ENCODE data around the gene DDAH1. TPM values are rescaled to one million over a fixed set of nuclear protein-coding genes. Genes with fewer than 3 reads are reported as not detected.

DDAH1 gene
- polyA plus RNA-seq, 1 donor: 52.8 TPM

DNA sequence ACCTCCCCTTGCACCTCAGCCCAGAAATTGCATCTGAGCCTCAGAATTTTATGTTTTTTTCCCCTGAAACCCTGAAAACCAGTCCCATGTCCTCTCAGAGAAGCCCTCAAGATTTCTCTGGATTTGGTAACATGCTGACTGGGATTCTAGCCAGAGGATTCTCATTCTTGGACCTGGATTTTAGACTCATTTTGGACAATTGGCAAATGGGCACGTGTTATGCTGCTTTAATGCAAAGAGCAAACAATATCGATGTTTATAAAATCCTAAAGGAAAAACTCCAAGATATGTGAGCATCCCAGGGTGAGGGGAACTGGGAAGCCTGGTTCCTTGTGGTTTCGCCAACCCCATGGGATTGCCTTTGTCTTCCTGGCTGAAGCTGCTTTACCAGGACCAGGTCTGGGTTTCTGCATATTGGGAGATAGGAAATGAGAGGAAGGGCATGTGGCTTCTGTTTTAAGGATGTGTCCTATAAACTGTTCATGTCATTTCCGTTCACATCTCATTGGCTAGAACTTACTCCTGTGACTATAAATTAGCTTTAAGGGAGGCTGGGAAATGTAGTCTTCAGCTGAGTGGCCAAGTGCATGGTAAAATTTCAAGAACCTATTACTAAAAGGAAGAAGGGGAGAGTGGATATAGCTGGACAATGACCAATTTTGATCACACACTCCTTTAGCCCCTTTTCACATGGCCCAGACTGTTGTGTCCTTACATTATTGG lies 161.4 kb downstream of the DDAH1 start:
- no peak for DNase-seq (ENCODE audit: low read depth)

DNA sequence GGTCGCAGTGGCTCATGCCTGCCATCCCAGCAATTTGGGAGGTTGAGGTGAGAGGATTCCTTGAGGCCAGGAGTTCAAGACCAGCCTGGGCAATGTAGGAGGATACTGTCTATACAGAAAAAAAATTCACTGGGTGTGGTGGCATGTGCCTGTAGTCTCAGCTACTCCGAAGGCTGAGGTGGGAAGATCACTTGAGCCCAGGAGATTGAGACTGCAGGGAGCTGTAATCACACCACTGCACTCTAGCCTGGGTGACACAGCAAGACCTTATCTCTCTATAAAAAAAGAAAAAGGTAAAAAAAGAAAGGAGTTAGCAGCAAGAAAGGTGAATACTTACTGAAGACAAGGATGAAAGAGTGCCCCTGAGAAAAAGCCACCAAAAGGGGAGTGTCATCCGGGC lies 164.8 kb downstream of the DDAH1 start:
- no peak for DNase-seq (ENCODE audit: low read depth)

DNA sequence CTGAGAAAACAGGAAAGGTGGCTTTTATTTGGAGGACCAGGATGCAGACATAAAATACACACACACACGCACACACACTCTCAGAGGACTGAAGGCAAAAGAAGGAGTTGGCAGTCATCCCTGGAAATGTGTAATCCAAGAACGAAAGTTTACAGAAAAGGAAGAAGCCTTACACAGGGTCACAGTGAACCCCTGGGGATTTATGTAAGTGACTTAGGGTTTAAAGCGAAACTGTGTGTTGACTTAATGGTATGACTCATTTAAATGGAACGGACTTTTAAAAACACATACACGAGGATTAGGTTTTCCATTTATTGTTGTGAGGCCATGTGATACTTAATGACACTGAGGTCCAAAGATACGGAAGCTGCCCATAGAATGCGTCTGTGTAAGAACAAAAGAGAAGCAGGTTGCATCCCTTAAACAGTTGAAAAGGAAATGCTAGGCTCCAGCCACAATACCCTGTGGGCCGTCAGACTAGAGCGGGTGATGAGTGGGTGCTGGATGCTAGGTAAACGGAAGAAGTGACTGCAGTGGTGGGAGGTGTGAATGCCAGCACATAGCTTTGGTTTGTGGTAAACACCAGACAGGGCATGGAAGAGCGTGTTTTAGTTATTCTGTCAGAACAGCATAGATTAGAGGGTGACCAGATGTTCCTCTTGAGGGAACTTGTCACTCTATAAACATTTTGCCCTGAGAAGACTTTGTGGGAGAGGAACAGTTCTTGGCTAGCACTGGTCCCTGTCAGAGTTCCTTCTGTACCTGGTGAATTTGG lies 166.9 kb downstream of the DDAH1 start:
- DNase-seq (ENCODE audit: low read depth): peak; percentile 93

DNA sequence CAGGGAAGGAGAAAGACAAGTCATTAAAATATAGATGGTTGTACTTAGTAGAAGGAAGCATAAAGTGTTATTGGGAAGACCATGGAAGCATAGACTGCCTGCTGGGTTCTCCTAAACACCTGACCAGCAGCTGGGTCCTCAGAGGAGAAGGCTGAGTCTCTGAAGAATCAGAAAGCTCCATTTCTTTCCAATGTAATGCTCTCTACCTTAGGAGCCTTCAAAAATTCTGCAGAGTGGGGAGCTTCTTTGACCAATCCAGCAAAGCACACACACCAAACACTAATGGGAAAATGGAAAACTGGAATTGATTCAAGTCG lies 167.5 kb downstream of the DDAH1 start:
- DNase-seq (ENCODE audit: low read depth): no peak

DNA sequence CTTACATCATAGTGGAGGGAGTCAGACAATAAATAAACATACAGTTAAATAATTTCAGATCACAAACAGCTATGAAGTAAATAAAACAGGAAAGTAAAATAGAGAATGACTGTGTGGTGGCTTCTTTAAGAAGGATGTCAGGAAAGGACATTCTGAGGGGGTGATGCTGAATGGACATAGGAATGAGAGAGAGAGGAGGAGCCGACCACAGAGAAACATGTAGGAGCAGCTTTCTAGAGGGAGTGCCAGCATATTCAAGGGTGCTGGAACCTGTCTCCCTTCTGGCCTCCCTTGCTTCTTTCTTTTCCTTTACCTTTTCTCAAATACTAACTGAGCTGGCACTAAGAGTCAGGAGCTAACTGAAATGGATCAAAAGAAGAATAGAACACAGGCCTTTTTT lies 168.0 kb downstream of the DDAH1 start:
- DNase-seq (ENCODE audit: low read depth): no peak

DNA sequence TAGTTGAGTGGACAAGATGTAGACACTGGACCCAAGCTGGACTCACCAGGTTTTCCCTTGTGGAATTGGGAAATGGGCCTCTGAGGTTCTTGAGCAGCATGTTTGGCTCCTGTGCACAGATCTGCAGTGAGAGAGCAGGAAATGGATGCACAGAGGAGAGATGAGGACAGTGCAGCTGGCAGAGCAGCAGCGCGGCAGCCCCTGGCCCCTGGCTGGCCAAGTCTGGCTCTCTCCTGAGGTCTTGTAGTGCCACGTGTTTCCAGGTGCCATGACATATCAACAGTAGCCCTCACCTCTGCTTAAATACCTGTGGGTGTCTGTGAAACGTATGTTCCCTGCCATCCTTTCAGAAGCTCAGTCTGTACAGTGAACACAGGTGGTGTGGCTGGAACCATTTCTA lies 169.3 kb downstream of the DDAH1 start:
- no peak for DNase-seq (ENCODE audit: low read depth)

DNA sequence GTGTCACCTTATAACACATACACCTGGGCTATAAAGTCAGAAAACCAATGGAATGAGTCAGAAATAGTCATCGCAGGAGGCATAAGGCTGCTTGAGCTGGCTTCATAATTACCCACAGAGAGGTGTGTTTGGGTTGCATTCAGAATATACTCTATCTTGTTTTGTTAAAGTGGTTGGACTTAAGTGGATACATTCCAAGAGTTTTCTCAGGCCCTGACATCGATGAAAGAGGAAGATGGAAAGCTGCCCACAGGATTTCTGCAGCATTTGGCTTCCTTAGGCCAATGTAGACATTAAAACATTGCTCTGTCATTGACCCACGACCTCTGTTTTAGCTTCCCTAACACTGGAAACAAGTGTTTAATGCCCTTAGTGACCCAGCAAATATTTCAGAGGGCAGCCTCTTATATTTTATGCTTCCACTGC lies 169.9 kb downstream of the DDAH1 start:
- no peak for DNase-seq (ENCODE audit: low read depth)

DNA sequence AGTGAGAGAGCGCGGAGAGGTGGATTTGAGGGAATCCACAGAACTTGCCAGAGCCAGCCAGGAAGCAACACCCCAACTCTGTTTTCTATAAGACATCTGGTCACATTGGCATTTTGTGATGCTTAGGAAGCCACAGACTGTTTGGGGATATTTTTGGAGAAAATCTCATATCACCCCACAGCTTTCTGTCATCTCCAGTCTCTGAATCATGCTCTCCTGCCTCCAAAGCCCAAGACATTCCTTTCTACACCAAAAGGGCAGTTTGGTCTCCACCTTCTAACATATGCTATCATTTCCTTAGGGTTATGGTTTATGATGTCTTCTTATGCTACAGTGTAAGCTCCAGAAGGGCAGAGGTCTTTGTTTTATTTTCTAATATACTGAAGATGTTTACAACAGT lies 174.1 kb downstream of the DDAH1 start:
- no peak for DNase-seq (ENCODE audit: low read depth)

DNA sequence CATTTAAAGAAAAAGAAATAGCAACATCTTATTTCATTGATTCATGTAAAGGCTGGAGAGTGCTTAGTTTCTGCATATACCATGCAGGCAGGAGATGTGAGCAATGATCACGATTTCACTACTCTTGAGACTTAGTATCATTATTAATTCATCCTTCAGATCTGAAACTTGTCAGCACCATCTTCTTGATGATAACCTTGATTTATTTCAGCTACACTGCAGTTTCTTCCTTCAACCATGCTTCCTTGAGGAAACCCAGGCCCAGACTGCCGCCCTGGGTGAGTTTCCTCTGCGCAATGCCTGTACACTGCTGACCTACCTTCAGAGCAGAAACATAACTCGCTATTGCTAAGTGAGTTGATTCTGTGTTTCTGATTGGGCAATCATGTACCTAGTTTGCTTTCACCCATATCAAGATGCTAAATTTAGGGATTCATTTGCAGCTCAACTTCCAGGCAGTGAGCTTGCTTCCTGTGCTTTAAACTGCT lies 175.1 kb downstream of the DDAH1 start:
- DNase-seq (ENCODE audit: low read depth): no peak

DNA sequence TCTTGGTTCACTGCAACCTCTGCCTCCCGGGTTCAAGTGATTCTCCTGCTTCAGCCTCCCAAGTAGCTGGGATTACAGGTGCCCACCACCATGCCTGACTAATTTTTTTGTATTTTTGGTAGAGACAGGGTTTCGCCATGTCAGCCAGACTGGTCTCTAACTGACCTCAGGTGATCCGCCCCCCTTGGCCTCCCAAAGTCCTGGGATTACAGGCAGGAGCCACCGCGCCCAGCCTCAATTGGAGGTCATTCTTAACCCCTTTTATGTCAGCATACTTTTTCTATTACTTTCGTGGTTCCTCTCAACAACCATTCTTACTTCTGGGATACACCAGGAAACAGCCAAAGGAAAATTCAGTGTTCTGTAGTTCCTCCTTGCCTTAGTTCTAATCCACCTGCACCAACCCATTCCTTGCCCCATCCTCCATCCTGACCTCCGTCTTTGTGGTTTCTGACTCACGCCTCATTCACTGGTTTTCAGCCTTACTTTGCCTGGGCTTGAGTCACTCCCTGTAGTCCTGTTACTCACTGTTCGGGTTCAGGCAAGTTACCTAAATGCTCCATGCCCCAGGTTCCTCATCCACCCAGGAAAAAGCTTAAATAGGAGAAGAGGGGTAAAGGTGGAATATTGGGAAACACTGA lies 175.6 kb downstream of the DDAH1 start:
- DNase-seq (ENCODE audit: low read depth): no peak

DNA sequence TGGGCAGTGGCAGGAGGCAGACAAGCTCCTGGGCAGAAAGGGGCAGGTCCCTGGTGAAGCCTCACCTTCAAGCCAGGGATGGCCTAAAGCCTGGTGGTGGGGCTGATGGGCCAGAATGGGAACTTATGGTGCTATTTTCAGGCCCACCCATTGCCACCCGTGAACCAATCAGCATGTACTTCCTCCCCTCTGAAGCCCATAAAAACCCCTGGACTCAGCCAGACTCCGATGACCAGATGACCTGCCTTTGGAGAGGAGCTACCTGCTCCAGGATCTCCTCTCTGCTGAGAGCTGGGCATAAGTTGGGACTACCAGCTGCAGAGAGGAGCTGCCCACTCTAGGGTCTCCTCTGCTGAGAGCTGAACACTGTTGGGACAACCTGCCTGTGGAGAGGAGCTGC lies 180.8 kb downstream of the DDAH1 start:
- no peak for DNase-seq (ENCODE audit: low read depth)

DNA sequence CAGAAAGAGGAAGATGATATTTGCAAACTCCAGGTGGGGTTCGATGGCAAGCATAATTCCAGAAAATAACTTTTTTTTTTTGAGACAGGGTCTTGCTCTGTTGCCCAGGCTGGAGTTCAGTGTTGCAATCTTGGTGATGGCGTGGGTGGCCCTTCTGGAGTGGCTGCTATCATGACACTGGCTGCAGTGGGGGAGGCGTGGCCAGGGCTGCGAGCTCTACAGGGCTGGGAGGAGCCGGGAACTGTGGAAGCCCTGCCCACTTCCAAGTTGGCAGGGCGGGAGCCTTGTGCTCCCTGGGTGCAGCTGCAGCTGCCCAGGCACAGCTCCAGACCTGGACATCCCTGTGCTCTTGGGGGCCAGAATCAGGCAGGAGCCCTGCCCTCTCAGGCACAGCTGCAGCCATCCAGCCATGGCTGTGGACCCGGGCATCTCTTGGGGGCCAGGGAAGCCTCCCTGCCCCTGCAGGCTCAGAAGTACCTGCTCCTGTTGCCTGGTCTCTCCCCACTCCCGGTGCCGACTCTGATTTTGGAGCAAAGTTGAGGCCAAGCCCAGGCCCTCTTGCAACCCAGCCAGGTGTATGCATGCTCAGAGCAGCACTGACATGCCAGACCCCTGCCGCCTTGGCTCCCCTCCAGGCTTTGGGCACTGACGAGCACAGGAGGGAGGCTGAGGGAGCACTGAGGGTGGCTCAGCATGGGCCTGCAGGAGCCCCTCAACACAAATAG lies 181.3 kb downstream of the DDAH1 start:
- DNase-seq (ENCODE audit: low read depth): no peak

DNA sequence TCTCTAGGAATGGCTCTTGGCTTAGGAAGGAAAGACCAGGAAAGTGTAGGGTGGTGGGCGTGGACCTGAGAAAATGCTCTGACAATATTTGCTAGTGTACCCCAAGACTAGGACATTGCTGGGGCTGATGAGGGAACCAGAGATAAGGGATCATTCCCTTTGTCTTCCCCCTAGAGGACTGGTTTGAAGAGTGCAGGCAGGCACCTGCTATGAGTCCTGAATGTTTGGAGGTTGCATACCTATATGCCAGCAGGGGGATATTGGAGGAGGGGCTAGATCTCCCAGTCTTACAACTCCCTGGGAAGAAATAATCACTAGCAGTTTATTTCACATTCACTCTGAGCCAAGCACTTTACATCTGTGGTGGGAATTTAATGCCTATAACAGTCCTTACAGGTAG lies 182.5 kb downstream of the DDAH1 start:
- DNase-seq (ENCODE audit: low read depth): no peak

DNA sequence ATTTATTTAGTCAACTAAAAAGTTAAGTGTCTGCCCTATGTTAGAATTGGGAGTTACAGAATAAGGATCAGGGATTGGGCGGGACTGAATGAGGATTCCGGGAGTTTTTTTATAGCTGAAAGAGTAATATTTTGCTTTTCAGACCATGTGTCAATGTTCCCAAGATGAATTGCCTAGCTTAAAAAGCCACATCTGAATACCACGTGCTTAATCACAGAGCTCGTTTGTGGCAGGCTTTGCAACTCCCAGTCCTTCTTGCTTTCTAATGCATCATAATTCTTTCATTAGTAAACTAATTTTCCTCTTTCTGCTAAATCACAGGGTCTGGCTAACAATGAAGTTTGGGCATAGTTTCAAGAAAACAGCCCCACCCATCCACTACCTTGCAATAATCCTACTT lies 184.3 kb downstream of the DDAH1 start:
- DNase-seq (ENCODE audit: low read depth): no peak

DNA sequence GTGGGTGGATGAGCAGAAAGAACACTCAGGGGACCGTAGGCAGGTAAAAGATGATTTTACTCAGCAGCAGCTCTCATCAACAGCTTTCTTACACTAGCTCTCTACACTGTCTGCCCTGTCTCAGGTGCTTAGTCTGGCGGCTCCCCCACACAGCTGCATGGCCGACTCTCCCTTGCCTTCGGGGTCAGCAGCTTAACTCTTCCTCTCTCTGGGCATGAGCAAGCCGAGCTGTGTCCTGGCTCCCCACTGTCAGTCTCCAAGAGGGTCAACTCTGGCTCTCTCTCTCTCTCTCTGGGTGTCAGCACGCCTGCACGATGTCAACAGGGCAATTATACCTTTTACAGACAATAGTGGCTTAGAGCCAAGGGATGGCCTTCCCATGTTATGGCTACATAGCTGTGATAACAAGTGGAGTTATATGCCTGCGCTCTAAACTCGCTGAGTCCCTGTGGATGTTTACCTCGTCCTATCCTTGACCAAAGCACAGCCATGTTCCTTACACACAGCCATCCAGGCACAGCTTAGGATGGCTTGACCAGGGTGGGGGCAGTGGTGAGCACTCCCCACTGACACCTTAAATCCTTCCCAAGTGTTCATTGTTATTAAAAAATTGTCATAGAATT lies 185.4 kb downstream of the DDAH1 start:
- DNase-seq (ENCODE audit: low read depth): no peak

DNA sequence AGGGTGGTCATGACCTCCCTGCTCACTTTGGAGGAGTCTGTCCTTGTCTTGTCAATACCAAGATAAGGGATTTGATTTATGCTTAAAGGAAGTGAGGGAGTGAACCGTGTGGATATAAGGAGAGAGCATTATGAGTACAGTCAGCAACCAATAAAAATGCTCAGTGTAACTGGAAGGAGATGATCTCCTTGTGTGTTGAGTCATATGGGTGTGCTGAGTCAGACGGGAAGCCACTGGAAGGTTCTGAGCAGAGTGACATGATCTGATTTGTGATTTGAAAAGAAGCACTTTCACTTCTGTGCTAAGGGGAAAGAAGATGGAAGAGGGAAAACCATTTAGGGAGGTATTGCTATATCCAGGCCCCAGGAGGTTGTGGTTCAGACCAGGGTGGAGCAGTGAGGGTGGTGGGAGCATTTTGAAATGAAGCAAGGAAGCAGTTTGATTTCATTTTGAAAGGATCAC lies 186.1 kb downstream of the DDAH1 start:
- no peak for DNase-seq (ENCODE audit: low read depth)

DNA sequence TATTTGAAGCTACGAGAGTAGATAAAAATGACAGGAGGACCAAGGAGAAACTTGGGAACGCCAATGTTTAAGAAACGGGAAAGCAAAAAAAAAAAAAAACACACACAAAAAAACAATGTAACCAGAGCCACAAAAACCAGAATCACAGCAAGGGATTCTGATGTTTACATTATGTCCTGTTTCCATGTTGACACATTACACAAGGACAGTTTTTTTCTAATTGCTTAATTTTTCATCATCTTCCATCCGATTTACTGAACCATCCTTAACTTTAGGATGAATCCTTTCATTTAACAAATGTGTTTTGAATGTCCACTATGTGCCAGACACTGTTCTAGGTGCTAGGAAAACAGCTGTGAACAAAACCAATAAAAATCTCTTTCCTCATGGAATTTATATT lies 187.2 kb downstream of the DDAH1 start:
- no peak for DNase-seq (ENCODE audit: low read depth)

DNA sequence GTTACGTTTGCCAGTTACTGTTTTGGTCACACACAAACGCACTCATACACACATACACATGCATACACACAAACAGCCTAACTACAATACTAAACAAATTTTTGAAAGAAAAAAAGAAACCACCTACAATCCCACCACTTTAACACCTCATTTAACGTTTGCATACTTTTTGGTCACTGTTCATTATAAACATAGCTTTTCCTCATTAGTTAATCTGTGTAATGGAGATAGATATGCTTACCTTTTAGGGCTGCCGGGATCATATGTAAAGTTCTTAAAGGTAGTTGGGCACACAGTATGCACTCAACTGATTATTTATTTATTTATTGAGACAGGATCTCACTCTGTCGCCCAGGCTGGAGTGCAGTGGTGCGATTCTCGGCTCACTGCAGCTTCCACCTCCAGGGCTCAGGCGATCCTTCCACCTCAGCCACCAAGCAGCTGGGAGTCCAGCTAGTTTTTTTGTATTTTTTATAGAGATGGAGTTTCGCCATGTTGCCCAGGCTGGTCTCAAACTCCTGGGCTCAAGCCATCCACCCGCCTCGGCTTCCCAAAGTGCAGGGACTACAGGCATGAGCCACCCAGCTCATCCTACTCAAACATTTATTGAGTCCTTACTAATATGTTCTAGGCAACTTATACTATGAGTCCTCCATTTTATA lies 187.8 kb downstream of the DDAH1 start:
- no peak for DNase-seq (ENCODE audit: low read depth)

DNA sequence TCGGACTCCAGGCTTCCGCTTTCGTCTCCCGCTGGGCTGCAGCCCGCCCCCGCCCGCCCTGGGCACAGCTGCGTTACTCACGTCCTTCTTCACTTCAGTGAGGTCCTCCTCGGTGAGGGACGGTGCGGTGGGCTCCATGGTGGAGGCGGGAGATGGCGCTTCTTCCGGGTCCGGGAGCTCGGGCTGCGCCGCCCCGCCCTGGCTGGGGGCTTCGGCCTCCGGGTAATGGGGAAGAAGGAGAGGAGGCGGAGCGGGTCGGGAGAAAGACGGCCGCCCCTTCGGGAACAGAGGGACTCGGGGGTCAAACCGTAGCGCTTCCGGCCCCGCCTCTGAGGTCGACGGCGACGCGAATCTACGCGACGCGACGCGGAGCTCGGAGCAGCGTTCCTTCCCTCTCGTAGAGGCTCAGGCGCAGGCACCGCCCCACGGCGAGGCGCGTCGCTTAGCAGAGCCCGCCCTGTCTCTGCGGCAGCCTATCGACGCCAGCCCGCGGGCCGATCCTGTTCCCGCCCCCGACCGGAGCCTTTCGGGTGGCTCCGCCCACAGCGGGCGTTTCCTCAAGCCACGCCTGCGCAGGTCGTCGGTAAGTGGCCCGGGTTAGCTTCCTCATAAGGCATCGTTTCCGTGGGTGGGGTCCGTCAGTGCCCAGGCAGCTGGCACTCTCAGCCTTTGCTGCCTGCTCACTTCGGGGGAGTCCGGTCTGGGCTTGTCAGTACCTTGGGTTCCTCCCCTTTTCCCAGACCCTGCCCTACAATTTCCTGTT lies 188.6 kb downstream of the DDAH1 start, which contains the start of gene BCL10:
TSS of gene BCL10 (minus strand) at position 418 of the 763 bp plus-strand sequence. CDS start at position 138, 280 bp downstream.
- peak; percentile 94 for DNase-seq (ENCODE audit: low read depth)

DNA sequence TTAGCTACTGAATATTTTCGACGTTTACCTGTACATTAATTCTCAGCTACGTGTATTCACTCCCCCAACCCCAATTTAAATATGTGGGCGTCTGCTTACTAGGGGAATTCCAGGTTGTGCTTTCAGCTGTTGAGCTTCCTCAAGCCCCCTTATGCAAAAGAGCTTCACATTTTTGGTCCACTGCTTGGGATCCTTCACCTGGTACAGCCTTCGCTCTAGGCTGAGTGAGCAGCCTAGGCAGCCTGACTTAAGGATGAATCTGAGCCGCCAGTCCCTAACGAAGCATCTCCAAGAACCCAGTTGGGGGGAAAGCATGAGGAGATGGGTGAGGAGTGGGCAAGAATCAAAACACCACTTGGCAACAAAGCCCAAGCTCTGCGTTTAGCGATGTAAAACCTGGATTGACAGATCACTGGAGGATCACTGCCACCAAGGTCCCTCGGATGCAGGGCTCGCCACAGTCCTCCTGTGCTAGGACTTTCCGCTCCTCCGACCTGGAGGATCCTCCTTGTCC lies 189.2 kb downstream of the DDAH1 start:
- DNase-seq (ENCODE audit: low read depth): no peak

Data from forelimb muscle (tissue), 1 donor.